ENCODE data around the gene ACYP1. TPM values are rescaled to one million over a fixed set of nuclear protein-coding genes. Genes with fewer than 3 reads are reported as not detected.
A peak's percentile ranks its signal among the peaks of the same experiment; 100 is the strongest.

ACYP1 gene
- total RNA-seq, 1 donor from 2014 or later, result 15.3 TPM

DNA sequence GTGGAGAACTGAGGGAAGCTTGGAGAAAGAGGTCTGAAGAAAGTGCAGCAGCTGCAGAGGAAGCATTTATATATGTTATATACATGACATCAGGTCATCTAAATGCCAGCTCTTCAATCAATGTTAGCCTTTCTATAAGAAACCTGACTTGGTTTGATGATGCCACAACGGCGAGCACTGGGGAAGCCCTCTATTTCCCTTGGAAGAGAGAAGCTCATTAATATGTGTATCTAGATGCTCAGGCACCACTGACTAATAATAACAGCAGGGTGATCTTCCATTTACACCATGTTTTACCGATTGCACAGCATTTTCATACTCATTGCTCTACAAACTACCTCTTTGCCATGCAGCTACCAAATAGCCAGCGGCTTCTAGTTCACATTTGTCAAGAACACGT lies 811 bp downstream of the ACYP1 start:
- H3K36me3 ChIP-seq, result no peaks in the 10 kb centered on the region
- DNase-seq (no peak), ATAC-seq (no peak)
- no peak overlapping the region for H3K27ac ChIP-seq
- H3K4me3 ChIP-seq, result peak overlapping the region; percentile 94
- TF ChIP-seq, protein P1, sequence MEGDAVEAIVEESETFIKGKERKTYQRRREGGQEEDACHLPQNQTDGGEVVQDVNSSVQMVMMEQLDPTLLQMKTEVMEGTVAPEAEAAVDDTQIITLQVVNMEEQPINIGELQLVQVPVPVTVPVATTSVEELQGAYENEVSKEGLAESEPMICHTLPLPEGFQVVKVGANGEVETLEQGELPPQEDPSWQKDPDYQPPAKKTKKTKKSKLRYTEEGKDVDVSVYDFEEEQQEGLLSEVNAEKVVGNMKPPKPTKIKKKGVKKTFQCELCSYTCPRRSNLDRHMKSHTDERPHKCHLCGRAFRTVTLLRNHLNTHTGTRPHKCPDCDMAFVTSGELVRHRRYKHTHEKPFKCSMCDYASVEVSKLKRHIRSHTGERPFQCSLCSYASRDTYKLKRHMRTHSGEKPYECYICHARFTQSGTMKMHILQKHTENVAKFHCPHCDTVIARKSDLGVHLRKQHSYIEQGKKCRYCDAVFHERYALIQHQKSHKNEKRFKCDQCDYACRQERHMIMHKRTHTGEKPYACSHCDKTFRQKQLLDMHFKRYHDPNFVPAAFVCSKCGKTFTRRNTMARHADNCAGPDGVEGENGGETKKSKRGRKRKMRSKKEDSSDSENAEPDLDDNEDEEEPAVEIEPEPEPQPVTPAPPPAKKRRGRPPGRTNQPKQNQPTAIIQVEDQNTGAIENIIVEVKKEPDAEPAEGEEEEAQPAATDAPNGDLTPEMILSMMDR (IDR thresholded peaks at IDR 0.05), result no peak
- H3K27me3 ChIP-seq, result no peaks in the 10 kb centered on the region
- peaks cover 19% of the 10 kb centered on the region for H3K4me1 ChIP-seq
- H3K9me3 ChIP-seq, result no peaks in the 10 kb centered on the region
- intact Hi-C loops (cut with DNase I), result no loop called here

DNA sequence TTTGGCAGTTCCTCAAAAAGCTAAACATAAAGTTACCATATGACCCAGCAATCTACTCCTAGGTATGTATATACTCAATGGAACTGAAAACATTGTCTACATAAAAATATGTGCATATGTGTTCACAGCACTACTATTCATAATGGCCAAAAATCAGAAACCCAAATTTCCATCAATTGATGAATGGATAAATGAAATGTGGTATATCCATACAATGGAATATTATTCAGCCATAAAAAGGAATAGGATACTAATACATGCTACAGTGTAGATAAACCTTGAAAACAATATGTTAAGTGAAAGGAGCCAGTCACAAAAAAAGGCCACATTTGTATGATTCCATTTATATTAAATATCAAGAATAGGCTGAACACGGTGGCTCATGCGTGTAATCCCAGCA lies 3.4 kb downstream of the ACYP1 start:
- DNase-seq (no peak), ATAC-seq (no peak)
- TF ChIP-seq, protein P1 (IDR thresholded peaks at IDR 0.05), result no peak
- intact Hi-C loops (cut with DNase I), result no loop called here
- no peak overlapping the region for H3K4me3 ChIP-seq
- no peak overlapping the region for H3K27ac ChIP-seq
- H3K36me3 ChIP-seq, result no peaks in the 10 kb centered on the region
- H3K4me1 ChIP-seq, result peaks cover 16% of the 10 kb centered on the region
- H3K27me3 ChIP-seq, result no peaks in the 10 kb centered on the region
- no peaks in the 10 kb centered on the region for H3K9me3 ChIP-seq

DNA sequence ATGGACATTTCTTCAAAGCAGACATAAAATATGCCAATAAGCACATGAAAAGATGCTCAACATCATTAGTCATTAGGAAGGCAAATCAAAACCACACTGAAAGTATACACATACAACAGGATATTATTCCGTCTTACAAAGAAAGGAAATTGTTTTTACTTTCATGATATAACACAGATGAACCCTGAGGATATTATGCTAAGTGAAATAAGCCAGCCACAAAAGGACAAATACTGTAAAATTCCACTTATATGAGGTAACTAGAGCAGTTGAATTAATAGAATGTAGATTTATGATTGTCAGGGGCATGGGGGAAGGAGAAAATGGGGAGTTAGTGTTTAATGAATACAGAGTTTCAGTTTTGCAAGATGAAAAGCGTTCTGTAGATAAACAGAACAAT lies 4.2 kb downstream of the ACYP1 start:
- H3K4me3 ChIP-seq, result no peak overlapping the region
- no peak for ATAC-seq
- H3K9me3 ChIP-seq, result no peaks in the 10 kb centered on the region
- H3K36me3 ChIP-seq, result no peaks in the 10 kb centered on the region
- DNase-seq, result no peak
- H3K4me1 ChIP-seq, result peaks cover 15% of the 10 kb centered on the region
- no peaks in the 10 kb centered on the region for H3K27me3 ChIP-seq
- intact Hi-C loops (cut with DNase I), result no loop called here
- TF ChIP-seq, protein P1 (IDR thresholded peaks at IDR 0.05), result no peak
- H3K27ac ChIP-seq, result no peak overlapping the region

DNA sequence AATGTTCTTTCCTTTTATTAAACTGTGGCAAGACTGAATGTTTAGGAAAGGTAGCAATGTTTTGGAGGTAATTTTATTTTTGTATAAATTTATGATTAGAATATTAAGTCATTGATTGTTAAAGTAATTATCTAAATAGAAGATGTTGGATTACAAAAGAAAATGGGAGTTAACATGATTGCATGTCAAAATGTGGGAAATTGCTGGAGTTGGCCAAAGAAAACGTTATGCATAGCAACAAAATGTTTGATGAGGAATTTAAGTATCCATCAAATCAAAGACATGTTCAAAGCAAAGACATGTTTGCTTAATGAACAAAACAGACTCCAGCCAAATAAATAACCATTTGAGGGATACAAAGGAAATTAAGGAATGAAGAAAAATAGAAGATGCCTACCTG lies 9.4 kb downstream of the ACYP1 start:
- no peak for ATAC-seq
- no peaks in the 10 kb centered on the region for H3K9me3 ChIP-seq
- no peak overlapping the region for H3K27ac ChIP-seq
- no peaks in the 10 kb centered on the region for H3K27me3 ChIP-seq
- no peak for DNase-seq
- H3K36me3 ChIP-seq, result no peaks in the 10 kb centered on the region
- TF ChIP-seq, protein P1 (IDR thresholded peaks at IDR 0.05), result no peak
- intact Hi-C loops (cut with DNase I), result no loop called here
- H3K4me3 ChIP-seq, result no peak overlapping the region
- peaks cover 12% of the 10 kb centered on the region for H3K4me1 ChIP-seq

DNA sequence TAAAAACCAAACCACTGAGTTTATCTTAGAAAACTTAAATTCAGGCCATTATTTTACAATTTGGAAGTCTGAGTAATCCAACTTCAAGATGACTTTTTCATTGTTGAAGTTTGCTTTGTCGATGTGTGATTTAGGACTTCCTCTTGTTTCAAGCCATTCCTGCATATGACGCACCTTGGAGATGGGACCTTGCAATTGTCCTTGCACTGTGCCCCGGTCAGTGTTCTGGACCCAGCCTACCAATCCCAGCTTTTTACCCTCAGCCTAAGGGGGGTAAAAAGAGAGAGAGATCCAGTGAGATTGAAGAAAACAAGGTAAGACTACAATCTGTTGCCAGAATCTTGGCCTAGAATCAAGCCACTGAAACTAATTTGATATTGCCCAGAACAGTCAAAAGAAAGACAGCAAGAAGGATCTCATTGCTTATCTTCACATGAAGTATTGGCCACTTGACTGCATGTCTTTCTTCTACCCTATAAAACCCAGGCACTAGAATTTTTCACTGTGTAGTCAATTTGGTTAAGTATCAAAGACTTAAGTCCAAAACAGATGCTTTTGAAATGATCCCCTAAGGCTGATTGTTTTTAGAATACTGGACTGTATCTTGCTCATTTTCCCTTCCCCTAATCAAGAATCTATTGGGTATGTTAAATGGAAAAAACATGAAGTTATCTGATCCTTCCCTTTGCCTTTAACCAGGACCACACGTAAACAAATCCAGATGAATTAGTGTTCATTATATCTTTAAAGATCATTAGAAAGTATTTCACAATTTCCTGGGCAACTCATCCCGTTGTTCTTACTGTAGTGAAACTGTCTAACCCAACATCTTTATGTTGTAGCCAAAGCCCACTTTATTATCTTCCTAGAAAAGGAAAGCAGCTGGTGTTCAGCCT lies 10.2 kb downstream of the ACYP1 start:
- TF ChIP-seq, protein P1 (IDR thresholded peaks at IDR 0.05), result no peak
- H3K27me3 ChIP-seq, result no peaks in the 10 kb centered on the region
- intact Hi-C loops (cut with DNase I), result no loop called here
- ATAC-seq (no peak), DNase-seq (no peak)
- H3K4me1 ChIP-seq, result peaks cover 13% of the 10 kb centered on the region
- no peak overlapping the region for H3K27ac ChIP-seq
- no peak overlapping the region for H3K4me3 ChIP-seq
- no peaks in the 10 kb centered on the region for H3K36me3 ChIP-seq
- H3K9me3 ChIP-seq, result no peaks in the 10 kb centered on the region

Measured in upper lobe of right lung (tissue), 1 donor.